ENCODE measurements around the gene PGM5.

PGM5 gene

DNA sequence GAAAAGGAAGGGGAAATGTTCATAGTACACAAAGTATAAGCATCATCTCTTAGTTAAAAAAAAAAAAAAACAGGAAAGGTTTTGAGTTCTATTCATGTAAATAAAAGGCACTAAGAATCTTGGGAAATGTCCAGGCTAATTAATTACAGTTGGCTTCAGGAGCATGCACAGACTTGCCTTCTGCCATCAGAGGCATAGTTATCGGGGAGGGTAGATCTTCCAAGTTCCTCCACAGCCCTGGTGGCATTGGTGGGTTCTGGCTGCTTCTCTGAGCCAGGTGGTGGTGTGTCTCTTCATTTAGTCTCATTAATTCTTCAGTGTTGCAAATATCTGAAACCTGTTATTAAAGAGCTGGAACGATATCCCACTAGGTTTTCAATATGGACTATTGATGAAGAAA is 99.0 kb downstream of the PGM5 start:
- Mint-ChIP-seq H3K27ac (no peak overlapping the region), H3K4me3 (no peak overlapping the region), H3K36me3 (no peaks in the 10 kb centered on the region)

DNA sequence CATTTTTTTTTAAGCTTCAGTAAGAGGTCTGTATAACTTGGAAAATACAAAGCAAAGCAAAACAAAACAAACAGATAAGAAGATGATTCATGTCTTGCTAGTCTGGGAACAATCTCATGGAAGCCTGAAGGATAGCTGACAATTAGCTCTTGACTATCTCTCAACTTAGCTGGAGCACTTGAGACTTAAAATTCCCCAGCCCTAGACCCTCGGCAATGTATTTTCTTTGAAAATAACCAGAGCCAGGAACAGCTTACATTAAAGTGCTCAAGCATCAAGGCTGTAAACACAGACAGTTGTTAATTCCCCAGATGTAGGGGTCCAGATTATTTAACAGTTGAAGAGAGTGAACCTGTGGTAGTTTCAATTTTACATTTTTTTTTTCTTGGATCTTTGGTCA is 101.4 kb downstream of the PGM5 start:
- no peaks in the 10 kb centered on the region for H3K4me1 Mint-ChIP-seq
- H3K27me3 Mint-ChIP-seq: peaks cover 10% of the 10 kb centered on the region
- no peak overlapping the region for H3K4me3 Mint-ChIP-seq
- H3K36me3 Mint-ChIP-seq: no peaks in the 10 kb centered on the region
- H3K27ac Mint-ChIP-seq: no peak overlapping the region
- H3K9me3 Mint-ChIP-seq: no peaks in the 10 kb centered on the region

More for the DNA sequence above, 99.0 kb downstream of the PGM5 start:
- Mint-ChIP-seq H3K4me1 (no peaks in the 10 kb centered on the region), H3K27me3 (peaks cover 5% of the 10 kb centered on the region), H3K9me3 (no peaks in the 10 kb centered on the region)

DNA sequence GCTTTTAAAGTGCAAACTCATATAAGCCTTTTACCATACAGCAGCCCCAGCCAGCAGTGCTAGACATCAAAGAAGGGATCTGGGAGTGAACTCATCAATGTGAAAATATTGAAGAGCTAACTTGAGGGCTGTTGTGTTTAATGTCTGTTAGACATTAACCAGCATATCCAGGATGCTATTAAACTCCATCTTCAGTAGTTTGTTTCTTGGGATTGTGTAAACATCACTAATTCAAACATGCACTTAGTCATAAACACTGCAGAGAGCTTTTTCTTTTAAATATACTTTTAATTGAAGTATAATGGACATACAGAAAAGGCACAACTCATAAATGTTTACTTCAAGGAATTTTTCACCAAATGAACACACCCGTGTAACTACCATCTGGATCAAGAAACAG is 102.5 kb downstream of the PGM5 start:
- H3K27ac Mint-ChIP-seq: no peak overlapping the region
- H3K36me3 Mint-ChIP-seq: no peaks in the 10 kb centered on the region
- H3K4me1 Mint-ChIP-seq: no peaks in the 10 kb centered on the region
- H3K9me3 Mint-ChIP-seq: no peaks in the 10 kb centered on the region
- H3K4me3 Mint-ChIP-seq: no peak overlapping the region
- peaks cover 10% of the 10 kb centered on the region for H3K27me3 Mint-ChIP-seq

DNA sequence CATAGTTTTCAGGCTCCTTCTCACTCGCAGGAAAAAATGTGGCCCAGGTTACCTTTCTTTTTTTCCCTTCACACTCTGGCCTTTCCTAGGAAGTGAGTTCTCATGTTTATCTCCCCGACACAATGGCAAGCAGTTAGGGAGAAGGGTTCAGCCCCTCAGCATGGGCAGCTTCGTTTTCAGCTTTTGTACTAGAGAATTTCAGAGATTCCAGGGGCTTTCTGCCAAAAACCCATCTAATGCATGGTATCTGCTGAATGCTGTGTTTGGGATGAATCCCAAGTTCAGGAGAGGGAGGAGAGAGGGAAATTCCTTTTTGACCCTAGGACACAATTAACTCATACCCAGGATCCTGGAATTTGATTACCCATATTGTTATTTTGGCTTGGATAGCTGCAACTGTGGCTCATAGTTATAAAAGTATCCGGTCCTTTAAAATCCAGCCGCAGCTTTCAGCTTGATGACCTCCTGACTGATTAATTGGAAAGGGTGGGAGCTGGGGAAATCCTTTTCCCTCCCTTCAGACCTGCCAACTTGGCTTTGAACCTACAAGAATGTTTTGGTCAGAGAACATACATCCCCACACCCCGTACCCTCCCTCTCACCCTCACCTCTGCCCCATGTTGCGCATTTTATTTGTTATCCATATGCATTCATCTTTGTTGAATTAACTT is 105.8 kb downstream of the PGM5 start:
- H3K27ac Mint-ChIP-seq: no peak overlapping the region
- H3K4me1 Mint-ChIP-seq: no peaks in the 10 kb centered on the region
- no peaks in the 10 kb centered on the region for H3K9me3 Mint-ChIP-seq
- H3K4me3 Mint-ChIP-seq: no peak overlapping the region
- H3K27me3 Mint-ChIP-seq: peaks cover 7% of the 10 kb centered on the region
- no peaks in the 10 kb centered on the region for H3K36me3 Mint-ChIP-seq

DNA sequence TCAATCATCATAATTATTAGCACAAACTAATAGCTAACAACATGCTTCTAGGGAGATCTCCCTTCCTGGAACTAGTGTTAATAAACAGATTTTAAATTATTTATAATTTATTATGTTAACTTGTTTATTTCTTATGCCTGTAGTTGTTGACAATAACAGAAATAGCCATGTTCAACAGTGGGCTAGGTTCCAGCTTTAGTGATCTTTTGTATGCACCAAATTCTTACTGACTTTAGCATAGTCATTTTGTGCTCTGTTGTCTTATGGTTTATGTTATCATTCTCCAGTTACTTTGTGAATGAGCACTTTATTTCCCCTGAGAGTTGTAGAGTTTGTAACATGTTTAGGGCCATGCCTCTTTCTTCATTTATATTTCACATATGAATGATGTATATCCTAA is 113.7 kb downstream of the PGM5 start:
- Mint-ChIP-seq H3K36me3 (no peaks in the 10 kb centered on the region), H3K4me1 (no peaks in the 10 kb centered on the region), H3K27me3 (peaks cover 10% of the 10 kb centered on the region), H3K27ac (no peak overlapping the region), H3K4me3 (no peak overlapping the region), H3K9me3 (no peaks in the 10 kb centered on the region)

DNA sequence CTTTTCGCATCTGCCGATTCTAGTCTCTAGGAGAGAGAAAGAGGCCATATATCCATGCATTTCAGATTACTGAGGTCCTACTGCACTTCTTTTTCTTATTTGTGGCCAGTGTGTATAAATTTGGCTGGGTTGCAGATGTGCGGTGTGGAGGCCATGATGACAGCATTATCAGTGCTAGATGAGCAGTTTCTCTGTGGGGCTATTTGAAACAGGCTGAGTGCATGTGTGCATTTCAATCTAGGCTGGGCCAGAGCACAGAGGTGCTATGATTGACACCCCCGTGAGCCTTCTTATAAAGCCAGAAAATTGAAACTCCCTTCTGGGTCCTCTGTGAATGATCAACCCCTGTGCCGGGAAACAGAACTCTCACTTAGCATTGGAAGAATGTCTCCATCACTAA is 114.2 kb downstream of the PGM5 start:
- Mint-ChIP-seq H3K36me3 (no peaks in the 10 kb centered on the region), H3K4me3 (no peak overlapping the region), H3K4me1 (no peaks in the 10 kb centered on the region)

DNA sequence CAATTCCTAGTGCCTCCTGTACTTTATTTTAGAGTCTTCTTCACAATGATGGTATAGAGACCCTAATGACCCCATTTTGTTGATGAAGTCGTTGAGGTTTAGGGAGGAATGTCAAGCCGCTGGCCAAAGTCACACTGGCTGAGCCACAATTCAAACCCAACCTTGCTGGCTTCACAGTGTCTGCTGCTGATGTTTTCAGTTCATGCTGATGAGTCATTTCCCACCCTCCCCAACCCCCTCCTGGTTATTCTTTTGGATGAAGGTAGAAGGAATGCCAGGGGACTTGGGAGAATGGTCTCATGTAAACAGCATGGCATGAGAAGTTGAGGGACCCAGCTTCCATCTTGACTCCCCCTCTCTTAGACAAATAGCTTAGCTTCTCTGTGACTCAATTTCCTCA is 115.7 kb downstream of the PGM5 start:
- no peak overlapping the region for H3K4me3 Mint-ChIP-seq
- no peaks in the 10 kb centered on the region for H3K4me1 Mint-ChIP-seq
- H3K36me3 Mint-ChIP-seq: no peaks in the 10 kb centered on the region
- H3K27ac Mint-ChIP-seq: no peak overlapping the region
- no peaks in the 10 kb centered on the region for H3K9me3 Mint-ChIP-seq
- peaks cover 14% of the 10 kb centered on the region for H3K27me3 Mint-ChIP-seq

More for the DNA sequence above, 114.2 kb downstream of the PGM5 start:
- no peak overlapping the region for H3K27ac Mint-ChIP-seq
- peaks cover 10% of the 10 kb centered on the region for H3K27me3 Mint-ChIP-seq
- H3K9me3 Mint-ChIP-seq: no peaks in the 10 kb centered on the region

DNA sequence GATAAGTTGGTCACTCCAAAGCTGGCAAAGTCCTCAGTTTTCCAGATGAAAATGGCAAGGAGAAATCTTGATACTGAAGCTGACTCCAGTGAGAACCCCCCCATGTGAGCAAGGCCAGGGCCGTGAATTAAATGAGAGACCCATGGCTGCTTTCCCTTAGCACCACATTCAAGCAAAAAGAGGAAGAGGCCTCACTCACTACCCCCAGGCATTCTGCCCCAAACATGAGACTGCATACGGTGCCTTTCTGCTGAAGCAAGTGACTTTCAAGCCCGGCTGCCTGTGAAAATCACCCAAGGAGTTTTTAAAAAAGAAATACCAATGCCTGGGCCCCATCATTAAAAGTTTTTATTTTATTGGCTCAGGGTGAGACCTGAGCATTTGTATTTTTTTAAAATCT is 117.4 kb downstream of the PGM5 start:
- no peak overlapping the region for H3K27ac Mint-ChIP-seq
- H3K4me3 Mint-ChIP-seq: no peak overlapping the region
- peaks cover 16% of the 10 kb centered on the region for H3K27me3 Mint-ChIP-seq
- H3K4me1 Mint-ChIP-seq: no peaks in the 10 kb centered on the region
- no peaks in the 10 kb centered on the region for H3K9me3 Mint-ChIP-seq
- H3K36me3 Mint-ChIP-seq: no peaks in the 10 kb centered on the region

DNA sequence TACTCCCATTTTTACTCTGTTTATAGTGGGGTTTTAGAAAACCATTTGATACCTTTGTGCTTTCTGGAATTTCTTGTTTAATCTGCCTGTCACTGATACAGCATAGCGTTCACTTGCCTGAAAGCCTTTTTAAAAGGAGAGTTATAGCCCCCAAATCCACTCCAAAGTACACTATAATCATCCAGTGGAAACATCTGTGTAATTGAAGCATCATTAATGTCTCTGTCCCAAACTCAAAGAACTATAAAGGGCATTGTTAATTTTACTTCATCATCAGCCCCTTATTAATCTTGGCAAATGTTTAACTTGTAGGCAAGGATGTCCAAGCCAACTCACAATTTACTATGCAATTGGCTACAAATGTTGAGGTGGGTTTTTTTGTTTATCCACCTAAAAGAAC is 120.0 kb downstream of the PGM5 start:
- Mint-ChIP-seq H3K36me3 (no peaks in the 10 kb centered on the region), H3K27me3 (peaks cover 12% of the 10 kb centered on the region), H3K27ac (no peak overlapping the region), H3K4me1 (no peaks in the 10 kb centered on the region), H3K9me3 (no peaks in the 10 kb centered on the region), H3K4me3 (no peak overlapping the region)

DNA sequence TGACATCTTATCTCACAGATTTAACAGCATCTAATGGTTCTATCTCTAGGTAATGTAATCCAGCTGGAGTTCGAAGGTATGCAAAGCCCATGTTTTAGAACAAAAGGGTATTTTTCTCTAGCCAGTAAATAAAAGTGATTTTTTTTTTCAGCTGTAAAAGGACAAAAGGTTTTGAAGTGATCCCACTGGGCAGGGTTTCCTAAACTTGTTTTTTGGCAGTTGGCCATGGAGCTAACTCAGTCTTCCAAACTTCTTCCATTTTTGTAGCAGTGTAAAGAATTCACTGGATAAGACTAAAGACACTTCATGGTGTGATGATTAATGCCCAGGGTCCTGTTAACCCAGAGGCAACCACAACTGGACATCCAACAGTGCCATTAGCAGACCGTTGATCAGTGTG is 120.4 kb downstream of the PGM5 start:
- no peaks in the 10 kb centered on the region for H3K9me3 Mint-ChIP-seq
- H3K4me1 Mint-ChIP-seq: no peaks in the 10 kb centered on the region
- no peaks in the 10 kb centered on the region for H3K36me3 Mint-ChIP-seq
- H3K27me3 Mint-ChIP-seq: peaks cover 12% of the 10 kb centered on the region
- H3K4me3 Mint-ChIP-seq: no peak overlapping the region
- no peak overlapping the region for H3K27ac Mint-ChIP-seq

DNA sequence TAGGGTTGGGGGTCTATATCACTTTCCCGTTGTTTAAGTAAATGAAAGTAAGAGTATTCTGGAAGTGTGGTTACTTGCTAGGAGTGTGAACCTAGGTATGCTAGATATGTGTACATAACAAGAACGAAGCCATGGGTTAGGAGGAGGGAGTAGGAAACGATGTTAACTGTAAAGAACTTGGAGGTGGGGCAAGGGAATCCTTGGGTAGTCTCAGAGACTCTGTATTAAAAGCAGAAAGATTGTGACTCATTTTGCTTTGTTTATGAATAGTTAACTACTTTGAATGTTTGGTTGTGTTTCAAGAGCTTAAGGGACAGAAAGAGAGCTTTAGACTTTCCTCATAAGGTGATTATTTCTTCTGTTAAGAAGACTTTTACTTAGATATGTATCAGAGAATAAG is 124.4 kb downstream of the PGM5 start:
- H3K27ac Mint-ChIP-seq: no peak overlapping the region
- peaks cover 5% of the 10 kb centered on the region for H3K9me3 Mint-ChIP-seq
- peaks cover 18% of the 10 kb centered on the region for H3K27me3 Mint-ChIP-seq
- no peaks in the 10 kb centered on the region for H3K36me3 Mint-ChIP-seq
- H3K4me1 Mint-ChIP-seq: no peaks in the 10 kb centered on the region
- no peak overlapping the region for H3K4me3 Mint-ChIP-seq

DNA sequence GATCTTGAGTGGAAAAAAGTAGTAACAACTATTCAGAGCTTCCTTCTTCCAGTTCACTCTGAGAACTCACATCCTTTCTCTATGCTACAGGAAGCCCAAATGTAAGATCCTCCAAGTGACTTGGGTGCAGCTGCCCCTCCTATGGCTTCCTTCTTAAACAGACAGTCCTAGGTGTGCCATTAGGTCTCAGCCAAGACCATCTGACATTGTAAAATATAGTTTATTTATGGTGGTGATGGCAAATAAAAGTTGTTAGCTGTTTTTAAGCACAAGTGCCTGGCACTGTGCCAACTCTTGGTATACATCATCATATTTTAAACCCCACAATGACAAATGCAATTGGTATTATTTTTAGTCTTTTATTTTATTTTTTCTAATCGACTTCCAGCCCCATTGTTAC is 126.1 kb downstream of the PGM5 start:
- peaks cover 5% of the 10 kb centered on the region for H3K9me3 Mint-ChIP-seq
- H3K4me1 Mint-ChIP-seq: no peaks in the 10 kb centered on the region
- no peaks in the 10 kb centered on the region for H3K36me3 Mint-ChIP-seq
- peaks cover 10% of the 10 kb centered on the region for H3K27me3 Mint-ChIP-seq
- H3K27ac Mint-ChIP-seq: no peak overlapping the region
- no peak overlapping the region for H3K4me3 Mint-ChIP-seq

DNA sequence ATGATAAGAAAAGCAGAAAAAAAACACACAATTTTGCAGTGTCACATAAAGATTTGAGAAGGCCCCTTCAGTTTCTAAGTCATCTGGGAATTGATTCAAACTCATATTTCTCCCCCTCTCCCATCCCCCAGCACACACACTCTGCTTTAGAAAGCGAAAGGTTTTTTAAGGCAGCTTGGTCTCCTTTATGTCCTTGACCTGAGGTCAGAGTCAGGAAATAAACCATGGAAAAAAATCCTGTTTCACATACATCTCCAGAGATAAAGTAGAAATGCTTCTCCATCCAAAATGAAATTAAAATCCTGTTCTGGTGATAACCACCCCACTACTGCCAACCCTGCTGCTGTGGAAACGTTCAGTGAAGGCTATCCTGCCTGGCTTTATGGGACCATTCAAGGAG is 131.7 kb downstream of the PGM5 start:
- Mint-ChIP-seq H3K4me1 (no peaks in the 10 kb centered on the region), H3K4me3 (no peak overlapping the region), H3K27ac (no peak overlapping the region), H3K27me3 (peaks cover 10% of the 10 kb centered on the region), H3K36me3 (no peaks in the 10 kb centered on the region), H3K9me3 (peaks cover 1% of the 10 kb centered on the region)

DNA sequence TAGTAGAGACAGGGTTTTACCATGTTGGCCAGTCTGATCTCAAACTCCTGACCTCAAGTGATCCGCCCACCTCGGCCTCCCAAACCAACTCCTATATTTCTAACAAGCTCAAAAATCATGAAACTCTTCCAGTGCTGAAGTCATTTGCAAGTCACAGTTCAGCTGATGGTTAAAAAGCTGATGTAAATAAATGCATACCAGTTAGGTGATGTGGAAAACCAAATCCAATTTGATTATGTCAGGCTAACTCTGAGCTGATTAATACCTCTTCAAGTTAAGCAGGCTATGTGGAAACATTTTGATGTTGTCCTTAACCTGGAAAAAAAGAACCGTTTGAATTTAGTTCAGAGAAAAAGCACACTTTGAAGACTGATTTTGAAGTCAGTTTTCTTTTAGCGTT is 133.2 kb downstream of the PGM5 start:
- H3K9me3 Mint-ChIP-seq: no peaks in the 10 kb centered on the region
- no peaks in the 10 kb centered on the region for H3K36me3 Mint-ChIP-seq
- peaks cover 5% of the 10 kb centered on the region for H3K27me3 Mint-ChIP-seq
- H3K4me1 Mint-ChIP-seq: no peaks in the 10 kb centered on the region
- H3K27ac Mint-ChIP-seq: no peak overlapping the region
- H3K4me3 Mint-ChIP-seq: no peak overlapping the region

DNA sequence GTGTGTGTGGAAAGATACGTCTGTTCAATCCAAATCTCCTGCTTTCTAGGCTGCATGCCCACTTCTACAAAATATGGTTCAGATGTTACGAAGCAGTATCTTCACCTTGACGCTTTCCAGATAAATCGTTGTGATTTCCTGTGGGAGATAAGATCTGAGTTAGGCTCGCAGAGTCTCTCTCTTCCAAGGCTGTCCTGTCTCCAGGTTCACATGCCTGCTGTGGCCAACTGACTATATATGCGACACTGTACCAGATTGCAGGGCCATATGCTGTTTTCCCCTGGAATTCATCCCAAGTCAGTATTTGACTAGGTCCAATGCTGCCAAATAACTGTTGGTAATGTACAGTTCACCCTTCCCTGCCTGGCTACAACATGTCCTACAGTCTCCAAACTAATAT is 136.4 kb downstream of the PGM5 start:
- no peak overlapping the region for H3K4me3 Mint-ChIP-seq

DNA sequence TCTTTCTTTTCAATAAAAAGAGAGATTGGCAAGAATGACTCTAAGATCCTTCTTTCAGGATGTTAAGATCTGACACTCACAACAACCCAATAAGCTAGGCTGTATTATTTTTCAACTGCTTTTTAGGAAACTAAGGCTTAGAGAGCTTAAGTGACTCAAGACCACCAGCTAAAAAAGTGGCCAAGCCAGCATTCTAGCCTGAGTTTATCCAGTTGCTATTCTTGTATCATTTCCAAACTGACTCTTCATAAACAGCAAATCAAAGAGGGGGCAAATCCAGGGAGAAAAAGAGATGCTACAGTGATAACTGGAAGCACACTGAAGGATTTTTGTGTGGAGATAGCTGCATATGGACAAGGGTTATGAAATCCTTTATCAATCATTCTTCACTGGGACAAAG is 137.1 kb downstream of the PGM5 start:
- Mint-ChIP-seq H3K9me3 (no peaks in the 10 kb centered on the region), H3K4me3 (no peak overlapping the region), H3K27ac (no peak overlapping the region), H3K4me1 (no peaks in the 10 kb centered on the region), H3K36me3 (no peaks in the 10 kb centered on the region), H3K27me3 (peaks cover 7% of the 10 kb centered on the region)

More for the DNA sequence above, 136.4 kb downstream of the PGM5 start:
- peaks cover 5% of the 10 kb centered on the region for H3K27me3 Mint-ChIP-seq
- H3K36me3 Mint-ChIP-seq: no peaks in the 10 kb centered on the region
- no peaks in the 10 kb centered on the region for H3K4me1 Mint-ChIP-seq
- H3K27ac Mint-ChIP-seq: no peak overlapping the region
- H3K9me3 Mint-ChIP-seq: no peaks in the 10 kb centered on the region

DNA sequence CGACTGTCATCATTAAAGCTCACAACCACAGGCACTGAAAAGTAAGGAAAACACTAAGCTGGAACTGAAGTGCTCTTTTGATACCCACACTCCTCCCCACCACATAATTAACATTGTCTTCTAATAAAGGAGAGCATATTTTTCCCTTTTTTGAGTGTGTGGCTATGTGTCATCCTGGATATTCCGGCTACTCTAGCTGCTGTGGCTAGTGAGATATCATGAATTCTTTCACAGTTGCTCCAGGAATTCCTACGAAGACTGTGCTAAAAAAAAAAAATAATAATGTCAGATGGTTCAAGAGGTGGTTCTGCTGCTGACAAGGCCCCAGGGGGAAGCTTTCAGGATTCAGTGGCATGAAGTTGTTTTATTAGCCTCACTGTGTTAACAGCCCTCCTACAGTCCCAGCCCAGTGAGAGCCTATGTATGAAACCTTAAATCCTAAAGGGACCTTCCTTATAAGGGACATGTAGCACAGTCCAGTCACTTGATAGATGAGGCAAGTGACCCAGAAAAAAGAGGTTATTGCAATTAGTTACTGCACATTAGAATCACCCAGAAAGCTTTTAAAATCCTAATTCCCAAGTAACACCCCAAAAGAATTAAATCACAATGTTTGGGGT is 137.7 kb downstream of the PGM5 start:
- Mint-ChIP-seq H3K27ac (no peak overlapping the region), H3K4me3 (no peak overlapping the region), H3K27me3 (peaks cover 8% of the 10 kb centered on the region), H3K4me1 (no peaks in the 10 kb centered on the region), H3K9me3 (no peaks in the 10 kb centered on the region), H3K36me3 (no peaks in the 10 kb centered on the region)

Measured in activated naive CD4-positive, alpha-beta T cell treated with anti-CD3 and anti-CD28 coated beads, Interleukin-2, amount 50 U/mL, for 24 hours (primary cell).